OCI-LY7 (cell line): Measurements from ENCODE around the gene HS2ST1.

Experiments
- EZH2phosphoT487 ChIP-seq: fragments of 200-600 bp; sonication (generic); IDR thresholded peaks from 2 replicates; pipeline ENCODE4 v1.6.1; 2018; ENCODE audit warnings: low read depth, borderline replicate concordance, mild to moderate bottlenecking, mixed run types, antibody characterized with exemption, low read length, moderate library complexity, mixed read lengths
- TF ChIP-seq, protein P1 (sequence below): fragments of 200-600 bp; sonication (generic); conservative IDR thresholded peaks from 2 replicates; pipeline ENCODE4 v1.5.1; 2014; ENCODE audit warnings: mild to moderate bottlenecking, antibody characterized with exemption, low read length, moderate library complexity, mixed read lengths

DNA sequence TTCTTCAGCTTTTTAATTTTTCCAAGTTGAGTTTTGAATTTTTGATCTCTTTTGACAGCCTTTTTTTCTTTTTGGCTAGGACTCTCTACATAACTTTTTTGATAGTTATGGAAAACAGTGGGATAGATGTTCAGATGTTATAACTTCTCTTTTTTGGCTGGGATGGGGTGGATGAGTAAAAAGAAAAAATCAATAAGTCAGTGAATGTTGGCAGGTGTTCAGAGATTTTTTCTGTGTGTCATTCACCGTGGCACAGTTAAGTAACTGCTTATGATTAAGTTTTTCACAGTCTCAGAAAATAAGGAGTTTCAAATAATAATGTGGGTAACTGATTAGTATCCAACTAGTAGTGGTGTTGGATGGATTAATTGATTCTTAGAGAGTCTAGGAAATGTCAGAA lies 24.0 kb downstream of the HS2ST1 start:
- TF ChIP-seq, protein P1, sequence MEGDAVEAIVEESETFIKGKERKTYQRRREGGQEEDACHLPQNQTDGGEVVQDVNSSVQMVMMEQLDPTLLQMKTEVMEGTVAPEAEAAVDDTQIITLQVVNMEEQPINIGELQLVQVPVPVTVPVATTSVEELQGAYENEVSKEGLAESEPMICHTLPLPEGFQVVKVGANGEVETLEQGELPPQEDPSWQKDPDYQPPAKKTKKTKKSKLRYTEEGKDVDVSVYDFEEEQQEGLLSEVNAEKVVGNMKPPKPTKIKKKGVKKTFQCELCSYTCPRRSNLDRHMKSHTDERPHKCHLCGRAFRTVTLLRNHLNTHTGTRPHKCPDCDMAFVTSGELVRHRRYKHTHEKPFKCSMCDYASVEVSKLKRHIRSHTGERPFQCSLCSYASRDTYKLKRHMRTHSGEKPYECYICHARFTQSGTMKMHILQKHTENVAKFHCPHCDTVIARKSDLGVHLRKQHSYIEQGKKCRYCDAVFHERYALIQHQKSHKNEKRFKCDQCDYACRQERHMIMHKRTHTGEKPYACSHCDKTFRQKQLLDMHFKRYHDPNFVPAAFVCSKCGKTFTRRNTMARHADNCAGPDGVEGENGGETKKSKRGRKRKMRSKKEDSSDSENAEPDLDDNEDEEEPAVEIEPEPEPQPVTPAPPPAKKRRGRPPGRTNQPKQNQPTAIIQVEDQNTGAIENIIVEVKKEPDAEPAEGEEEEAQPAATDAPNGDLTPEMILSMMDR = no peak
- no peak for TF ChIP-seq EZH2phosphoT487
